HG03571 (cell line): ENCODE data around the gene CADM2.

Experiments used
- ATAC-seq: cut with Tn5 transposase; IDR thresholded peaks from one replicate; pipeline ENCODE4 v1.9.1; 2021; ENCODE audit not compliant: unreplicated experiment

Gene CADM2

GRCh38 chr3:84983490-84983889, 24.7 kb downstream of the CADM2 start:
- ATAC-seq, result no peak

- ATAC-seq, result no peak
Measured at GRCh38 chr3:84984429-84984828, 25.6 kb downstream of the CADM2 start.

GRCh38 chr3:84985795-84986194, 27.0 kb downstream of the CADM2 start:
- ATAC-seq, result no peak

GRCh38 chr3:84987706-84988504, 29.1 kb downstream of the CADM2 start:
- no peak for ATAC-seq

GRCh38 chr3:84989102-84989501, 30.3 kb downstream of the CADM2 start:
- ATAC-seq, result no peak

GRCh38 chr3:84991422-84991900, 32.7 kb downstream of the CADM2 start:
- ATAC-seq, result no peak

GRCh38 chr3:84993956-84994355, 35.2 kb downstream of the CADM2 start:
- ATAC-seq, result no peak

- ATAC-seq, result no peak
Measured at GRCh38 chr3:84998545-84998944, 39.8 kb downstream of the CADM2 start.

- no peak for ATAC-seq
Measured at GRCh38 chr3:85003479-85003878, 44.7 kb downstream of the CADM2 start.

- ATAC-seq, result no peak
Measured at GRCh38 chr3:85004147-85004546, 45.4 kb downstream of the CADM2 start.

GRCh38 chr3:85005946-85006345, 47.2 kb downstream of the CADM2 start:
- no peak for ATAC-seq

GRCh38 chr3:85007195-85008094, 48.7 kb downstream of the CADM2 start:
- no peak for ATAC-seq

- no peak for ATAC-seq
Measured at GRCh38 chr3:85020828-85021227, 62.0 kb downstream of the CADM2 start.

GRCh38 chr3:85030052-85030451, 71.3 kb downstream of the CADM2 start:
- ATAC-seq, result no peak

GRCh38 chr3:85037203-85037602, 78.4 kb downstream of the CADM2 start:
- no peak for ATAC-seq

GRCh38 chr3:85041001-85041400, 82.2 kb downstream of the CADM2 start:
- ATAC-seq, result no peak

GRCh38 chr3:85041562-85042055, 82.8 kb downstream of the CADM2 start:
- no peak for ATAC-seq

- ATAC-seq, result no peak
Measured at GRCh38 chr3:85050821-85051220, 92.0 kb downstream of the CADM2 start.

GRCh38 chr3:85051786-85052185, 93.0 kb downstream of the CADM2 start:
- no peak for ATAC-seq

- no peak for ATAC-seq
Measured at GRCh38 chr3:85053626-85054025, 94.8 kb downstream of the CADM2 start.

- no peak for ATAC-seq
Measured at GRCh38 chr3:85054579-85054978, 95.8 kb downstream of the CADM2 start.

GRCh38 chr3:85068911-85069310, 110.1 kb downstream of the CADM2 start:
- ATAC-seq, result no peak
